Measurements from ENCODE around the gene PPM1B. TPM values are rescaled to one million over a fixed set of nuclear protein-coding genes. Genes with fewer than 3 reads are reported as not detected.

PPM1B gene
- total and polyA plus RNA-seq, 2 experiments from 2014 or later, result 17.4 to 19.7 TPM

DNA sequence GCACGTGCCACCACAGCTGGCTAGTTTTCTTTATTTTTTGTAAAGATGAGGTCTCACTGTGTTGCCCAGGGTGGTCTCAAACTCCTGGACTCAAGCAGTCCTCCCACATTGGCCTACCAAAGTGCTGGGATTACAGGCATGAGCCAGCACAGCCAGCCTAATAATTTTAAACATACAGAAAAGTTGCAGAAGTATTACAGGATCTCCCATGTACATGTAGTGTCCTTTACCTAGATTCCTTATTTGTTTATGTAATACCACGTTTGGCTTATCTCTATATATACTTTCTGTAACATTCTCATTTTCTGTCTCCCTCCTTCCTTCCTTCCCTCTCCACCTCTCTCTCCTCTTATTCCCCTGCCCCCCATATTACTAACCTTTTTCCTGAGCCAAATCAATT lies 41.7 kb downstream of the PPM1B start:
- Histone ChIP-seq H3K79me2 (ENCODE audit: insufficient read depth) (peaks cover 34% of the 10 kb centered on the region), H3K9me3 (ENCODE audit: low read depth) (no peaks in the 10 kb centered on the region), H3K9ac (no peak overlapping the region), H4K20me1 (ENCODE audit: insufficient read depth) (no peaks in the 10 kb centered on the region), H2AFZ (no peak overlapping the region), H3K4me3 (no peak overlapping the region), H3K27me3 (replicated peaks; ENCODE audit: insufficient read depth) (no peaks in the 10 kb centered on the region), H3K4me1 (ENCODE audit: insufficient read depth) (no peaks in the 10 kb centered on the region), H3F3A (ENCODE audit: insufficient read depth) (no peaks in the 10 kb centered on the region), H3K27ac (no peak overlapping the region), H3K9me2 (ENCODE audit: insufficient read depth) (no peaks in the 10 kb centered on the region), H3K4me2 (ENCODE audit: unreplicated experiment) (no peak overlapping the region), H3K36me3 (ENCODE audit: low read depth) (0 out of 2 replicates have a peak, but pooled peaks cover 4% of the 10 kb centered on the region)
- WGBS, 2 experiments (ENCODE audit: low coverage in 1 of 2, low lambda C conversion rate in 2 of 2, missing lambda C conversion rate in 2 of 2), result 71 to 72% methylated on average over 2 of the region's 2 CpGs
- no peak for DNase-seq
- TF ChIP-seq EZH2 (IDR thresholded peaks at IDR 0.05; ENCODE audit: insufficient read depth, poor library complexity, severe bottlenecking) (no peak), EZH2phosphoT487 (IDR thresholded peaks at IDR 0.05; ENCODE audit: insufficient read depth, low read depth) (no peak)
- in situ Hi-C loops (cut with MboI), result no loop called here

DNA sequence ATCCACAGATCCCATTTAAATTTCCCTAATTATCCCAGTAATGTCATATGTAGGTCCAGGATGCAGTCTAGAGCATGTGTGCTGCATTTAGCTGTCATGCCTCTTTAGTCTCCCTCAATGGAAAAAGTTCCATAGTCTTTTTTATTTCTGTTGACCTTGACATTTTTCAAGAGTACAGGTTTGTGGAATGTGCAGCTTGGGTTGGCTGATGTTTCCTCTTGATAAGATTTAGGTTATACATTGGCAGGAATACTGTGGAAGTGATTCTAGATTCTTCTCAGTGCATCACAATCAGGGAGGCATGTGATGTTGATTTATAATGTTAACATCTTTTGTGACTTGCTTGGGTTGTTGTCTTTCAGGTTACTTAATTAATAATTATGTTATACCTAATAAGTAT lies 42.5 kb downstream of the PPM1B start:
- H3K27ac ChIP-seq, result no peak overlapping the region
- H3F3A ChIP-seq (ENCODE audit: insufficient read depth), result no peaks in the 10 kb centered on the region
- no peaks in the 10 kb centered on the region for H3K9me2 ChIP-seq (ENCODE audit: insufficient read depth)
- H3K79me2 ChIP-seq (ENCODE audit: insufficient read depth), result peaks cover 26% of the 10 kb centered on the region
- no peaks in the 10 kb centered on the region for H4K20me1 ChIP-seq (ENCODE audit: insufficient read depth)
- in situ Hi-C loops (cut with MboI), result no loop called here
- no peaks in the 10 kb centered on the region for H3K4me1 ChIP-seq (ENCODE audit: insufficient read depth)
- 0 out of 2 replicates have a peak, but pooled peaks cover 4% of the 10 kb centered on the region for H3K36me3 ChIP-seq (ENCODE audit: low read depth)
- no peak overlapping the region for H3K4me2 ChIP-seq (ENCODE audit: unreplicated experiment)
- H3K9ac ChIP-seq, result no peak overlapping the region
- no peaks in the 10 kb centered on the region for H3K9me3 ChIP-seq (ENCODE audit: low read depth)
- H3K27me3 ChIP-seq (replicated peaks; ENCODE audit: insufficient read depth), result no peaks in the 10 kb centered on the region
- no peak overlapping the region for H2AFZ ChIP-seq
- no peak for DNase-seq
- no peak for TF ChIP-seq EZH2phosphoT487 (IDR thresholded peaks at IDR 0.05; ENCODE audit: insufficient read depth, low read depth)
- no peak for TF ChIP-seq EZH2 (IDR thresholded peaks at IDR 0.05; ENCODE audit: insufficient read depth, poor library complexity, severe bottlenecking)
- no peak overlapping the region for H3K4me3 ChIP-seq

DNA sequence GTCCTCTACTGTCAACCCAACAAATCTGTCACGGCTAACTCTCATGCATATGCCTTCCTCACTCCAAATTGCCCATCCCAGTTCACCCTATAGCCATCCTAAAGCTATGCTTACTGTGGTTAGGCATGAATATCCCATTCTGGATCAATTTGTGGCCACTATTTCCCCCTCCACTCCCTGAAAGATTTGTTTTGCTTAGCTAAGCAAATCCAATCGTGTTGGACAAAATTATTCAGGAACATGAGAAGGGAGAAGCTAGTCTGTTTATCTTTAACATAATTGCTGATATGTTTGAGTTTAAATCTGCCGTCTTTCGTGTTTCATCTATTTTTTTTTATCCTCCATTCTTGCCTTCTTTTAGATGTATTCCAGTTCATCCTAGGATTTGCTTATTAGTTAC lies 43.6 kb downstream of the PPM1B start:
- TF ChIP-seq EZH2phosphoT487 (IDR thresholded peaks at IDR 0.05; ENCODE audit: insufficient read depth, low read depth) (no peak), EZH2 (IDR thresholded peaks at IDR 0.05; ENCODE audit: insufficient read depth, poor library complexity, severe bottlenecking) (no peak)
- WGBS, 2 experiments (ENCODE audit: low coverage in 1 of 2, low lambda C conversion rate in 2 of 2, missing lambda C conversion rate in 2 of 2), result 83 to 89% methylated on average over 4 of the region's 4 CpGs
- H3K27me3 ChIP-seq (replicated peaks; ENCODE audit: insufficient read depth), result no peaks in the 10 kb centered on the region
- in situ Hi-C loops (cut with MboI), result no loop called here
- H3K4me2 ChIP-seq (ENCODE audit: unreplicated experiment), result no peak overlapping the region
- H3K79me2 ChIP-seq (ENCODE audit: insufficient read depth), result peaks cover 15% of the 10 kb centered on the region
- H3K9me3 ChIP-seq (ENCODE audit: low read depth), result no peaks in the 10 kb centered on the region
- H3K27ac ChIP-seq, result no peak overlapping the region
- no peak overlapping the region for H3K4me3 ChIP-seq
- H3K36me3 ChIP-seq (ENCODE audit: low read depth), result 0 out of 2 replicates have a peak, but pooled peaks cover 4% of the 10 kb centered on the region
- H3K9me2 ChIP-seq (ENCODE audit: insufficient read depth), result no peaks in the 10 kb centered on the region
- no peaks in the 10 kb centered on the region for H3K4me1 ChIP-seq (ENCODE audit: insufficient read depth)
- H3F3A ChIP-seq (ENCODE audit: insufficient read depth), result no peaks in the 10 kb centered on the region
- no peak overlapping the region for H2AFZ ChIP-seq
- H4K20me1 ChIP-seq (ENCODE audit: insufficient read depth), result no peaks in the 10 kb centered on the region
- H3K9ac ChIP-seq, result no peak overlapping the region
- no peak for DNase-seq

DNA sequence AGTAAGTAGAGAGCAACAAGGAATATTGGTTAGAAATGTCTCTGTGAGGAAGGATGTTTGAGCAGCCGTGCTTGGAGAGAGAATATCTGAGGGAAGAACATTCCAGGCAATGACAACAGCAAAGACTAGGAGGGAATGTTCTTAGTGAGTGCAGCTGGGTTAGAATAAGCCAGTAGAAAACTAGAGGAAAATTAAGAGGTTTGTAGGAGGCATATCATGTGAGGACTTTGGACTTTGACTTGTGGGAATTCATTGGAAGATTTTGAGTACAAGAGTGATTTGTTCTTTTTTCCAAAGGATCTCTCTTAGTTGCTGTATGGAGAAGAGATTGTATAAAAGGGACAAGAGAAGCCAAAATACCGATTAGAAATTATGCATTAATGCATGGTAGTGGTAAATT lies 47.2 kb downstream of the PPM1B start:
- in situ Hi-C loops (cut with MboI), result no loop called here
- no peaks in the 10 kb centered on the region for H4K20me1 ChIP-seq (ENCODE audit: insufficient read depth)
- 75 to 77% methylated on average over 2 of the region's 2 CpGs for WGBS, 2 experiments (ENCODE audit: low coverage in 1 of 2, low lambda C conversion rate in 2 of 2, missing lambda C conversion rate in 2 of 2)

DNA sequence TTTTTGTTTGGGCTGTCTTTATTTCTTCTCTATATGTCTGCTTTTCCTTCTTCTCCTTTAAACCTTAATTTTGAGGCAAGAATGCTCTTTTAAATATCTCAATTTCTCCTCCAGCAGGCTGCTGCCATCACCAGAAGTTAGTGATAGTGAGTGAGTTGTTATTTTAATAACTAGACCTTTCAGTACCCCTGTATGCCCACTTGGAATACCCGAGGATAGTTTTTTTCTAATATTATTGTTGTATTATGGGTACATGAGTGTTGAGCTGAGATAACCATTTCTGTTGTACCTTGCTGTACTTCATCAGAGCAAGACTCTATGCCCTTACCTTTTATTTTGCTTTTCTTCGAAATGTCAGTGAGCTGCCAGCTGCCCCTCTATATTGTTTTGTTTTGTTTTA lies 50.1 kb downstream of the PPM1B start:
- WGBS, 2 experiments (ENCODE audit: low coverage in 1 of 2, low lambda C conversion rate in 2 of 2, missing lambda C conversion rate in 2 of 2), result 93 to 99% methylated on average over 2 of the region's 2 CpGs

More for the DNA sequence above, 47.2 kb downstream of the PPM1B start:
- no peak overlapping the region for H3K9ac ChIP-seq
- H3K9me2 ChIP-seq (ENCODE audit: insufficient read depth), result no peaks in the 10 kb centered on the region
- H3K9me3 ChIP-seq (ENCODE audit: low read depth), result no peaks in the 10 kb centered on the region
- DNase-seq, result no peak
- H3K27me3 ChIP-seq (replicated peaks; ENCODE audit: insufficient read depth), result no peaks in the 10 kb centered on the region
- TF ChIP-seq EZH2phosphoT487 (IDR thresholded peaks at IDR 0.05; ENCODE audit: insufficient read depth, low read depth), result no peak
- TF ChIP-seq EZH2 (IDR thresholded peaks at IDR 0.05; ENCODE audit: insufficient read depth, poor library complexity, severe bottlenecking), result no peak
- H3K27ac ChIP-seq, result no peak overlapping the region
- no peaks in the 10 kb centered on the region; the same call in 1 of the 2 replicates for H3K79me2 ChIP-seq (ENCODE audit: insufficient read depth)
- H3K4me2 ChIP-seq (ENCODE audit: unreplicated experiment), result no peak overlapping the region
- H3K4me3 ChIP-seq, result no peak overlapping the region
- H2AFZ ChIP-seq, result no peak overlapping the region
- H3K36me3 ChIP-seq (ENCODE audit: low read depth), result 0 out of 2 replicates have a peak, but pooled peaks cover 10% of the 10 kb centered on the region
- no peaks in the 10 kb centered on the region for H3K4me1 ChIP-seq (ENCODE audit: insufficient read depth)
- no peaks in the 10 kb centered on the region for H3F3A ChIP-seq (ENCODE audit: insufficient read depth)

More for the DNA sequence above, 50.1 kb downstream of the PPM1B start:
- no peak for DNase-seq
- Histone ChIP-seq H3K27ac (no peak overlapping the region), H3K9ac (no peak overlapping the region), H3K9me3 (ENCODE audit: low read depth) (no peaks in the 10 kb centered on the region), H3K79me2 (ENCODE audit: insufficient read depth) (no peaks in the 10 kb centered on the region; the same call in 1 of the 2 replicates), H2AFZ (no peak overlapping the region), H3K9me2 (ENCODE audit: insufficient read depth) (no peaks in the 10 kb centered on the region), H3F3A (ENCODE audit: insufficient read depth) (no peaks in the 10 kb centered on the region), H3K27me3 (replicated peaks; ENCODE audit: insufficient read depth) (no peaks in the 10 kb centered on the region), H3K4me3 (no peak overlapping the region), H3K36me3 (ENCODE audit: low read depth) (0 out of 2 replicates have a peak, but pooled peaks cover 6% of the 10 kb centered on the region), H3K4me1 (ENCODE audit: insufficient read depth) (no peaks in the 10 kb centered on the region), H4K20me1 (ENCODE audit: insufficient read depth) (no peaks in the 10 kb centered on the region), H3K4me2 (ENCODE audit: unreplicated experiment) (no peak overlapping the region)
- no peak for TF ChIP-seq EZH2phosphoT487 (IDR thresholded peaks at IDR 0.05; ENCODE audit: insufficient read depth, low read depth)
- no peak for TF ChIP-seq EZH2 (IDR thresholded peaks at IDR 0.05; ENCODE audit: insufficient read depth, poor library complexity, severe bottlenecking)
- in situ Hi-C loops (cut with MboI), result no loop called here

Data from GM23248 (cell line).